Measurements from ENCODE around the gene PTK6.
"Not testable (repeated sequence)": the region's sequence is repeated elsewhere in the genome, so short reads cannot be mapped to it uniquely, and the experiment has no call there.

The PTK6 gene

GRCh38 chr20:63529180-63529860 lies 7.9 kb downstream of the PTK6 start:
- DNase-seq (ENCODE audit: low read depth): no peak

DNA sequence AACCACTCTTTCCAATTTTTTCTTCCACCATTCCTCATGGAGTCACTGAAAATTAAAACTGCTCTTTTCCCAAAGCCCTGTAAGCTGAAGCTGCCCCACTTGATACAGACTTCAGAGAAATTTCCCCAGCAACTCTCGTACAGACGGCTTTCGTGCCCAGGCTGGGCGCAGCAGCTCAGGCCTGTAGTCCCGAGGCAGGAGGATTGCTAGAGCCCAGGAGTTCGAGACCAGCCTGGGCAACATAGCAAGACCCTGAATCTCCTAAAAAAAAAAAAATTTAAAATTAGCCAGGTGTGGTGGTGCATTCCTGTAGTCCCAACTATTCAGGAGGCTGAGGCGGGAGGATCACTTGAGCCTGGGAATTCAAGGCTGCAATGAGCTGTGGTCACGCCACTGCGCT lies 10.0 kb downstream of the PTK6 start:
- DNase-seq (ENCODE audit: low read depth): no peak

DNA sequence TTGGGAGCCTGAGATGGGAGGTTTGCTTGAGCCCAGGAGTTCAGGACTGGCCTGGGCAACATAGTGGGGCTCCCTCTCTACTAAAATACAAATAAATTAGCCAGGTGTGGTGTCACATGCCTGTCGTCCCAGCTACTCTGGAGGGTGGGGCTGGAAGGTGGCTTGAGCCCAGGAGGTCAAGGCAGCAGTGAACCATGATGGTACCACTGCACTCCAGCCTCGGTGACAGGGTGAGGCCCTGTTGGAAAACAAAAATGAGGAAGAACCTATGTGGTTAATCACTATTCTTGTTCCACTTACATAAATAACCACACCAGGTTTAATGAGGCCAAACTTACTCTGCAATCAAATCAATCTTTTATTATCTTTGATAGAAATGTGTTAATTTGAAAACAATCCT lies 11.2 kb downstream of the PTK6 start:
- DNase-seq (ENCODE audit: low read depth): no peak

DNA sequence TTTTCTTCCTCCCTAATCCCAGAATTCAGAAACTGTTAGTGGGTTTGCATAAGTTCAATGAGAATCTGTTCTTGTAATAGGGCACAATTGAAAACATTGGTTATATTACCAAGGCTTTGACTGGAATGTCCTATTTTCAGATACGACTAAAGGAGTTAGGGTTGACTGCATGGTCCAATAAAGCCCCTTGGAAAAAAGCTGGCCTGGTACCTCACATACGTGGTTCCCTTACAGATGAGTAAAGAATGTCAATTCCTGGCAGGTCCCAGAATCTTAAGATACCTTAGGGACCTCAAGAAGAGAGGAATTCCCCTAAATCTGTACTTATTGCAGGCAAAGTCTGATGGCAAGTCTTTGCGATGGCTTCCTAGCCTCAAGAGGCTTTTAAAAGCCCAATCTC lies 12.0 kb downstream of the PTK6 start:
- no peak for DNase-seq (ENCODE audit: low read depth)

DNA sequence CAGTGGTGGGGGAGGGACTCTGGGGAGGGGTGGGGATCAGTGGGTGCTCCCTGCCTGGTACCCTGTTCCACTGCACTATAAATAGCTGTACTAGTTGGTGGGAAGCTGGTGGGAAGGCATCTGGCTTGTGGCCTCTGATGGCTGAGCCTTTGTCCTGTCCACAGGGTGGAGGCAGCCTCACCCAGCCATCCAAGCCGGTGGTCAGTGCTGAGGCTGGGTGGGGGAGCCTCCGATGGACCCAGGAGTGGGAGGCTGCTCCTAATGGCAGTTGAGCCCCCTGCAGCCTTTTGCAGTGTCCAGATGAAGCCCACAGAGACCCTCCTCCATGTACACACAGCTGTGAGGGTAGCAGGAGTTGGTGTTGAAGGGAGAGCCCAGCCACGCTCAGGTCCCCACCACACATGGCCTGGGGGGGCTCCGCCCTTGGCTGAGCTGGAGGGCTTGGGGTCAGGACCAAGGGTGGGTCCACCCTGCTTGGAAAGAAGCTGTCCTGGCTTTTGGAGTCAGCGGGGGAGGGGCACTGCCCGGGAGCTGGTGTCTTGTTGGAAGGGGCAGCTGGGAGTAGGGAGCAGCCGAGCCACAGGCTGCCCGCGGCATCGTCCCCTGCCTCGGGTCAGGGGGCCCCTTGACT lies 14.1 kb downstream of the PTK6 start:
- DNase-seq (ENCODE audit: low read depth): no peak

GRCh38 chr20:63522091-63522868 lies 14.9 kb downstream of the PTK6 start:
- no peak for DNase-seq (ENCODE audit: low read depth)

GRCh38 chr20:63521602-63522001 lies 15.6 kb downstream of the PTK6 start:
- DNase-seq (ENCODE audit: low read depth): no peak

DNA sequence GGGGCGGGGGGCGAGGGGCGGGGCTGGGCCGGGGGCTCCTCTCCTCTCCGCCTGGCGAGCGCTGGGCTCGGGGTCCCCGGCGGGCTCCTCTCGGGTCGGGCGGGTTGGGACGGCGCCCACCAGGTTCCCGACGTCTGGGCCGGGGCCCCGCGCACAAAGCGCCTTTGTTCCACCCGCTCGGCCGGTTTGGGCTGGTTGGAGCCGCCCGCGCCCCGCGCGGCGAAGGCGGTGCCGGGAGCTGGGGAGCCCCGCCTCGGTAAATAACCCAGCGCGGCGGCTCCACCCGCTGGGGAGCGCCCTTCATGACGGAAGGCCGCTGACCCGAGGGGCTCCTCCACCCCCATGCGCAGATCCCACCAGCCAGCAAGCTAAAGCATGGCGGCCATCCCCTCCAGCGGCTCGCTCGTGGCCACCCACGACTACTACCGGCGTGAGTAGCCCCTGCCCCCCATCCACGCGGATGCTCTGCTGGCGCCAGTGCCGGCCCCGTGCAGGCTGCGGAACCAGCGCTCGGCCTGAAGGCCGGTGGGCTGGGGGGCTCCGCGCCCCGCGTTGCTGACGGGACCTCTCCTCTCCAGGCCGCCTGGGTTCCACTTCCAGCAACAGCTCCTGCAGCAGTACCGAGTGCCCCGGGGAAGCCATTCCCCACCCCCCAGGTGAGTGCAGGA lies 16.1 kb downstream of the PTK6 start:
- DNase-seq (ENCODE audit: low read depth): peak; percentile 62

- peak; percentile 79 for DNase-seq (ENCODE audit: low read depth)
Measured at GRCh38 chr20:63520504-63520933, 16.7 kb downstream of the PTK6 start, which contains the start of gene PPDPF. Gene PPDPF (plus strand): TSS chr20:63520765. CDS start chr20:63521309, 544 bp downstream.

GRCh38 chr20:63519668-63520503 lies 17.3 kb downstream of the PTK6 start:
- DNase-seq (ENCODE audit: low read depth): peak; percentile 44

DNA sequence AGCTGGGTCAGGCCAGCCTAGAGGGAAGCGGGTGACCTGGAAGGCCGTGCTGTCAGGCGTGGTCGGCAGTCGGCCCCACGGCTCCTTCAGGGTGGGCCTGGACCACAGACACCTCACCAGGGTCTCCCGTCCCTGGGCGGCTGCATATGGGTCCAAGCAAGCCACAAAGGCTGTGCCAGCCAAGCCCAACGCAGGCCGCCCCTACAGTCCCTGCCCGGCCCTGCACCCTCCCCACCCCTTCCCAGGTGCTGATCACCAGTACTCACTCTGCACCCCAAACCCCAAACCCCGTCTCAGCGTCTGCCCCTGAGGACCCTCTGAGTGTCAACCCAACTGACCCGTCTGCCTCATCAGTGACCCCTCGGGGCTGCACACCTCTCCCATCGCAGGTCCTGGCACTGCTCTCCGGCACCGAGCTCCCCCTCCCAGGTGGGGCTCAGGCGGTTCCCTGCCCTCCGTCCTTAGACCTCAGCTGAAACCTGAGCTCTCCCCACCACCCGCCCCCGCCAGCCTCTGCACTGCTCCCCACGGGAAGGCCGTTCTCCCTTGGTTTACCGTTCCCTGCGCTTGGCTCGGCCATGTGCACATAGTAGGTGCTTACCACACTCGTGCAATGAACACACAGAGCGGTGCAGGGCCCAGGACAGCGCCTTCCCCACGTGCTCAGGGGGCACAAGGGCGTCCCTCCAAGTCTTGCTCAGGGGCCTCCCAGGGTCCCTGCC lies 18.1 kb downstream of the PTK6 start:
- DNase-seq (ENCODE audit: low read depth): no peak

DNA sequence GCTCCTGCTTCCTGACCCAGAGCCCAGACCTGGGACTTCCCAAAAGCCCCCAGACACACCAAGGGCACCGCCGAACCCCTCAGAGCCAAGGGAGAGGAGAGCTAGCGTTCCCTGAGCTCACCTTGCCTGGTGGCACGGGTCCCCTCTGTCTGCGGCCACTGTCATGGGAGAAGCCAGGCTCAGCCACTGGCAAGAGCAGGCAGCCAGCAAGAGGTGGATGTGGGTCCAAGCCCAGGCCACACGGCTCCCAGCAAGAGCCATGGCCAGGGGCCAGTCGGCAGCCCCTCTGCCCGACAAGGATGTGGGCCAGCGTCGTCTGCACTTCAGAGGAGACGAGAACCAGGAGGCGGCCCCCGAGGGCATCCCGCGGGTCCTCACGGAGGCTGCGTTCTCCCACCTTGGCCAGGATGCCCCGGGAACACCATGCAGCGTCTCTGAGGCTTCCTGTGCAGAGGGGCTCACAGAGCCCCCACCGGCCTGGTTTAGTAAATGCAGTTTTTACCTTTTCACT lies 18.8 kb downstream of the PTK6 start:
- DNase-seq (ENCODE audit: low read depth): no peak

- DNase-seq (ENCODE audit: low read depth): no peak
Measured at GRCh38 chr20:63517376-63518309, 19.5 kb downstream of the PTK6 start.

DNA sequence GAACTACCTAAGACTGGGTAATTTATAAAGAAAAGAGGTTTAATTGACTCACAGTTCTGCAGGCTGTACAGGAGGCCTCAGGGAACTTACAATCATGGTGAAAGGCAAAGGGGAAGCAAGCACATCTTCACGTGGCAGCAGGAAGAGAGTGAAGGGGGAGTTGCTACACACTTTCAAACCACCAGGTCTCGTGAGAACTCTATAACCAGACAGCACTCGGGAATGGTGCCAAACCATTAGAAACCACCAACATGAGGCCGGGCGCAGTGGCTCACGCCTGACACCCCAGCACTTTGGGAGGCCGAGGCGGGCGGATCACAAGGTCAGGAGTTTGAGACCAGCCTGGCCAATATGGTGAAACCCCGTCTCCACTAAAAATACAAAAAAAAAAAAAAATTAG lies 22.7 kb downstream of the PTK6 start:
- not testable (repeated sequence) for DNase-seq (ENCODE audit: low read depth)

GRCh38 chr20:63513207-63513606 lies 24.0 kb downstream of the PTK6 start:
- DNase-seq (ENCODE audit: low read depth): no peak

DNA sequence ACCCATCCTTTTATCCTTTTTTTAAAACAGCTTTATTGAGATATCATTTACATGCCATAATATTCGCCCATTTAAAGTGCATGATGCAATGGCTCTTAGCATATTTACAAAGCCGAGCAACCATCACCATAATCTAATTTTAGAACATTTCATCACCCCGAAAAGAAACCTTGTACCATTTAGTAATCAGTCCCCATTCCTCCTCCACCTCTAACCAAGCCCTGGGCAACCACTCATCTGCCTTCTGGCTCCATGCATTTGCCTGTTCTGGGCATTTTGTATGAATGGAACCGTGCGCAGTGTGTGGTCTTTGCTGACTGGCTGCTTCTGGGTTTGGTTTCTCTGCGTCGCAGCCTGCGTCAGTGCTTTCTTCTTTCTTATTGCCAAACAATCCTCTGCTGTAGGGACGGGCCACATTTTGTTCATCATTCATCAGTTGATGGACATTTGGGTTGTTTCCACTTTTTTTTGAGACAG lies 28.1 kb downstream of the PTK6 start:
- no peak for DNase-seq (ENCODE audit: low read depth)

DNA sequence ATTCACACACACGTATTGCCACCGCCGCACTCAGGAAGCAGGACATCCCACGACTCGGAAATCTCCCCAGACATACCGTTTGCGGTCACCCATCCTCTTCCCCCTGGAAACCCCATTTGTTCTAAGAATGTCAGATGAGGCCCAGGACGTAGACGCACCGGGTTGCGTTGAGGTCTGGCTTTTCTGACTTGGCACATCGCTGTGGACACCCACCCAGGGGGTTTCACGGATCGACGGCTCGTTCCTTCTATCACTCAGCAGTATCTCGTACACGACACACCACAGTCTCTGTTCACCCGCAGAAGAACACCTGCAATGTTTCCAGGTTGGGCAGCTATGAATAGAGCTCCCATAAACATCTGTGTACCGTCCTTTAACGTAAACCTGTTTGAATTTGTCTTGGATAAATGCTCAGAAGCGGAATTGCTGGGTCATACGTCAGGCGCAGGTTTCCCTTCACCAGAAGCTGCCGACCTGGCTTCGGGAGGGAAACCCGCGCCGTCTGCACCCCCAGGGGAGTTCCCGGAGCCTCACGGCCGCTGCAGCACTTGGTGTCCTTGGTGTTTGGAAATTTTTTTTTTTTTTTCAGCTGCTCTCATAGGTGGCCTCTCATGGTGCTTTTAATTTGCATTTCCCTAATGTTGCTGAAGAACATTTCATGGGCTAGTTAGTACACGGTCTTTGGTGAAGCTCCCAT lies 29.0 kb downstream of the PTK6 start:
- DNase-seq (ENCODE audit: low read depth): no peak

DNA sequence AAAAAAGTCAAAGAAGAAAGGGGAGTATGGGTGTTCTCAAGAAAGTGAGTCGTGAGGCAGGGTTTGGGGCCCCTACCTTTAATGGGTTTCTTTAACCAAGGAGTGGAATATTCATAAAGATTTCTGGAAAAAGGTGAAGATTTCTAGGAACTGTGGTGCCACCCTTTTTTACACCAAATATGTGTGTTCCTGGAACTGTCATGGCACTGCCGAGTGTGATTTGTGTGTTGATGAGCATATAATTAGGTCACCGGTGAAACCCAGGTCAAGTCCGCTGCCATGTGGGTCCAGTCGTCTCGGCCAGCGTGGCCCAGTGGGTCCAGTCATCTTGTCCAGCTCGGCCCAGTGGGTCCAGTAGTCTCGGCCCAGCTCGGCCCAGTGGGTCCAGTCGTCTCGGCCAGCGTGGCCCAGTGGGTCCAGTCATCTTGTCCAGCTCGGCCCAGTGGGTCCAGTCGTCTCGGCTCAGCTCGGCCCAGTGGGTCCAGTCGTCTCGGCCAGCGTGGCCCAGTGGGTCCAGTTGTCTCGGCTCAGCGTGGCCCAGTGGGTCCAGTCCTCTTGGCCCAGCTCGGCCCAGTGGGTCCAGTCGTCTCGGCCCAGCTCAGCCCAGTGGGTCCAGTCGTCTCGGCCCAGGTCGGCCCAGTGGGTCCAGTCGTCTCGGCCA lies 30.0 kb downstream of the PTK6 start:
- no peak for DNase-seq (ENCODE audit: low read depth)

All from activated T-helper 9 cell treated with anti-CD3 and anti-CD28 coated beads, Interleukin-2, amount 50 U/mL, for 16 hours (primary cell).